NT2/D1 (cell line): ENCODE data around the gene MBOAT1.

Experiments
- SUZ12 ChIP-seq: IDR thresholded peaks from 2 replicates; pipeline ENCODE4 v1.6.1; 2011; ENCODE audit not compliant: insufficient read length, insufficient read depth; ENCODE audit errors: extremely low read depth
- YY1 ChIP-seq: IDR thresholded peaks from 2 replicates; pipeline ENCODE4 v1.6.1; 2011; ENCODE audit not compliant: insufficient read length, insufficient read depth
- ZNF274 ChIP-seq: IDR thresholded peaks from 2 replicates; pipeline ENCODE4 v1.6.1; 2011; ENCODE audit warnings: mild to moderate bottlenecking, low read depth, low read length

DNA sequence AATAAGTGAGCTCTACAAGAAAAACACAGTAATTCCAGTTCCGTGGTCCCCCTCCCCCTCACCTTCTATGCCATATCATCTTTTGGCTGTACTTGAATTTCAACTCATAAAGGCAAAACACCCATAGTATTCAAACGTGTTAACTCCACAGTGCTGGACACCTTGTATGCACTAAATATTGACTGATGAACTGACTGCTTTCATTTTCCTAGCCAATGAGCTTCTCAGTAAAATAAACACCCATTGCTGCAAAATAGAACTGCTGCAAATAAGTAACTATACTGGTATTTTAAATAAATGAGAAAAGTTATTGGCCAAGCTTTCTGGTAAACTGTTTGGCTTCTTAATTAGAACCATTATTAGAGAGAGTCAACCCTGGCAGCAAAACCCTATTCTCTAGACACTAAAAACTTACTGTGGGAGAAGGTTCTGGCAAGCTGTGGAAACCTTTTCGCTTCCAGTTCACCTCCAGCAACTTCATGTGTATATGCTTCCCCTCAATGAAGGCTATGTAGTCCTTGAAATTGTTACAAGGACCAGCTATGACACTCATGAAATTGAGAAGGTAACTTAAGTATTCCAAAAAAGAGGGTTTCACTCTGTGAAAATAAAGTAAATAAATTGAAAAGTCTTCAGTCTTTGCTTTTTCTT, 86.0 kb downstream of the MBOAT1 start:
- TF ChIP-seq SUZ12 (no peak), YY1 (no peak), ZNF274 (no peak)
